GM18511 (cell line): ENCODE data around the gene KPNA2.
"Not testable (repeated sequence)": the region's sequence is repeated elsewhere in the genome, so short reads cannot be mapped to it uniquely, and the experiment has no call there.

ENCODE experiments used
- ATAC-seq: cut with Tn5 transposase; IDR thresholded peaks from one replicate; pipeline ENCODE4 v1.9.1; 2021; ENCODE audit warnings: mild to moderate bottlenecking, moderate library complexity; ENCODE audit not compliant: unreplicated experiment

The KPNA2 gene

GRCh38 chr17:68035523-68036303 lies at the start of gene KPNA2:
KPNA2 (plus strand) TSS chr17:68035735; CDS start chr17:68037133, 1,398 bp downstream.
- ATAC-seq: peak; percentile 97

GRCh38 chr17:67990909-67991308 lies 44.6 kb upstream of the KPNA2 start:
- ATAC-seq: no peak

- peak; percentile 4 for ATAC-seq
These were observed 42.9 kb upstream of the KPNA2 start for GRCh38 chr17:67992548-67993152.

- ATAC-seq: peak; percentile 79
These were observed 42.2 kb upstream of the KPNA2 start for GRCh38 chr17:67993153-67993997.

GRCh38 chr17:67993998-67994361 lies 41.6 kb upstream of the KPNA2 start:
- ATAC-seq: no peak

GRCh38 chr17:67994817-67995569 lies 40.5 kb upstream of the KPNA2 start:
- ATAC-seq: no peak

GRCh38 chr17:67995570-67996263 lies 39.8 kb upstream of the KPNA2 start:
- no peak for ATAC-seq

GRCh38 chr17:67996301-67997171 lies 39.0 kb upstream of the KPNA2 start, which contains the start of gene C17orf58:
C17orf58 (minus strand) TSS chr17:67996469; CDS start chr17:67996198, 271 bp downstream.
- ATAC-seq: not testable (repeated sequence)

- no peak for ATAC-seq
These were observed 37.1 kb upstream of the KPNA2 start for GRCh38 chr17:67998466-67998865.

- no peak for ATAC-seq
These were observed 36.1 kb upstream of the KPNA2 start for GRCh38 chr17:67999291-67999911.

GRCh38 chr17:68004201-68004600 lies 31.3 kb upstream of the KPNA2 start:
- no peak for ATAC-seq

GRCh38 chr17:68006797-68007196 lies 28.7 kb upstream of the KPNA2 start:
- no peak for ATAC-seq

GRCh38 chr17:68011199-68011665 lies 24.3 kb upstream of the KPNA2 start:
- ATAC-seq: no peak

- no peak for ATAC-seq
These were observed 22.1 kb upstream of the KPNA2 start for GRCh38 chr17:68013385-68013784.

- ATAC-seq: no peak
These were observed 20.3 kb upstream of the KPNA2 start for GRCh38 chr17:68015081-68015723.

GRCh38 chr17:68016838-68017237 lies 18.7 kb upstream of the KPNA2 start:
- no peak for ATAC-seq

GRCh38 chr17:68018493-68018892 lies 17.0 kb upstream of the KPNA2 start:
- ATAC-seq: not testable (repeated sequence)

- no peak for ATAC-seq
These were observed 16.2 kb upstream of the KPNA2 start for GRCh38 chr17:68019336-68019674.
